ENCODE data around the gene SATB2. TPM values are rescaled to one million over a fixed set of nuclear protein-coding genes. Genes with fewer than 3 reads are reported as not detected.
A peak's percentile ranks its signal among the peaks of the same experiment; 100 is the strongest.

SATB2 gene
- total and polyA plus RNA-seq, 2 donors (not counting 1 experiment from before 2014, with no cell fraction given), result 3.8 to 28.1 TPM

GRCh38 chr2:199335502-199335901 is 122.2 kb downstream of the SATB2 start:
- TF ChIP-seq CTCF (conservative IDR thresholded peaks at IDR 0.05 in 1 of 2, IDR thresholded peaks at IDR 0.05 in 1 of 2; ENCODE audit: low read depth in 1 of 2, low read length in 2 of 2) (no peak), EZH2 (IDR thresholded peaks at IDR 0.05; ENCODE audit: low read length, missing control alignments) (no peak)
- H4K20me1 ChIP-seq (ENCODE audit: control insufficient read depth, extremely low read depth, insufficient read depth, low read length), result no peaks in the 10 kb centered on the region
- no peaks in the 10 kb centered on the region for H3K9me3 ChIP-seq (ENCODE audit: control insufficient read depth, insufficient read depth, low read depth, low read length)
- H3K36me3 ChIP-seq (ENCODE audit: control insufficient read depth, insufficient read depth, low read length), result no peaks in the 10 kb centered on the region
- H3K4me1 ChIP-seq (ENCODE audit: control insufficient read depth, extremely low read depth, insufficient read depth, low read length), result peaks cover 4% of the 10 kb centered on the region
- H3K9ac ChIP-seq (ENCODE audit: insufficient read depth, low read length), result no peak overlapping the region
- H3K27me3 ChIP-seq (ENCODE audit: control insufficient read depth, insufficient read depth, low read length), result no peaks in the 10 kb centered on the region
- no peak overlapping the region for H3K4me3 ChIP-seq (replicated peaks in 1 of 4; ENCODE audit: control extremely low read depth in 1 of 4, insufficient read depth in 1 of 4, low read depth in 3 of 4, low read length in 4 of 4)
- H3K27ac ChIP-seq (ENCODE audit: insufficient read depth, low read length), result no peak overlapping the region
- H2AFZ ChIP-seq (ENCODE audit: low read length), result no peak overlapping the region
- no peaks in the 10 kb centered on the region for H3K79me2 ChIP-seq (ENCODE audit: control insufficient read depth, insufficient read depth, low read length)
- DNase-seq (ENCODE audit: low read depth in 2 of 2), result peak in 1 of 2 donors; percentile 33
- H3K4me2 ChIP-seq (ENCODE audit: extremely low read depth, insufficient read depth, low read length), result no peak overlapping the region

- no peak overlapping the region for H2AFZ ChIP-seq (ENCODE audit: low read length)
- H3K36me3 ChIP-seq (ENCODE audit: control insufficient read depth, insufficient read depth, low read length), result peaks cover 2% of the 10 kb centered on the region
- no peaks in the 10 kb centered on the region for H3K79me2 ChIP-seq (ENCODE audit: control insufficient read depth, insufficient read depth, low read length)
- H3K9me3 ChIP-seq (ENCODE audit: control insufficient read depth, insufficient read depth, low read depth, low read length), result no peaks in the 10 kb centered on the region
- H3K4me3 ChIP-seq (replicated peaks in 1 of 4; ENCODE audit: control extremely low read depth in 1 of 4, insufficient read depth in 1 of 4, low read depth in 3 of 4, low read length in 4 of 4), result no peak overlapping the region
- H3K27ac ChIP-seq (ENCODE audit: insufficient read depth, low read length), result no peak overlapping the region
- no peak overlapping the region for H3K4me2 ChIP-seq (ENCODE audit: extremely low read depth, insufficient read depth, low read length)
- DNase-seq (ENCODE audit: low read depth in 2 of 2), result peak; percentile 22 to 82
- TF ChIP-seq EZH2 (IDR thresholded peaks at IDR 0.05; ENCODE audit: low read length, missing control alignments) (no peak), CTCF (conservative IDR thresholded peaks at IDR 0.05 in 1 of 2, IDR thresholded peaks at IDR 0.05 in 1 of 2; ENCODE audit: low read depth in 1 of 2, low read length in 2 of 2) (no peak)
- H3K9ac ChIP-seq (ENCODE audit: insufficient read depth, low read length), result no peak overlapping the region
- H3K27me3 ChIP-seq (ENCODE audit: control insufficient read depth, insufficient read depth, low read length), result no peaks in the 10 kb centered on the region
- H4K20me1 ChIP-seq (ENCODE audit: control insufficient read depth, extremely low read depth, insufficient read depth, low read length), result no peaks in the 10 kb centered on the region
- no peaks in the 10 kb centered on the region for H3K4me1 ChIP-seq (ENCODE audit: control insufficient read depth, extremely low read depth, insufficient read depth, low read length)
Observed at GRCh38 chr2:199329466-199329865, 128.3 kb downstream of the SATB2 start.

GRCh38 chr2:199329031-199329430 is 128.7 kb downstream of the SATB2 start:
- no peak for DNase-seq (ENCODE audit: low read depth in 2 of 2)
- no peak overlapping the region for H3K4me3 ChIP-seq (replicated peaks in 1 of 4; ENCODE audit: control extremely low read depth in 1 of 4, insufficient read depth in 1 of 4, low read depth in 3 of 4, low read length in 4 of 4)
- no peaks in the 10 kb centered on the region for H3K9me3 ChIP-seq (ENCODE audit: control insufficient read depth, insufficient read depth, low read depth, low read length)
- no peak overlapping the region for H3K27ac ChIP-seq (ENCODE audit: insufficient read depth, low read length)
- H3K9ac ChIP-seq (ENCODE audit: insufficient read depth, low read length), result no peak overlapping the region
- H3K4me2 ChIP-seq (ENCODE audit: extremely low read depth, insufficient read depth, low read length), result no peak overlapping the region
- TF ChIP-seq EZH2 (IDR thresholded peaks at IDR 0.05; ENCODE audit: low read length, missing control alignments), result no peak
- no peak for TF ChIP-seq CTCF (conservative IDR thresholded peaks at IDR 0.05 in 1 of 2, IDR thresholded peaks at IDR 0.05 in 1 of 2; ENCODE audit: low read depth in 1 of 2, low read length in 2 of 2)
- H2AFZ ChIP-seq (ENCODE audit: low read length), result no peak overlapping the region
- H3K79me2 ChIP-seq (ENCODE audit: control insufficient read depth, insufficient read depth, low read length), result no peaks in the 10 kb centered on the region
- H3K4me1 ChIP-seq (ENCODE audit: control insufficient read depth, extremely low read depth, insufficient read depth, low read length), result no peaks in the 10 kb centered on the region
- no peaks in the 10 kb centered on the region for H3K27me3 ChIP-seq (ENCODE audit: control insufficient read depth, insufficient read depth, low read length)
- peaks cover 2% of the 10 kb centered on the region for H3K36me3 ChIP-seq (ENCODE audit: control insufficient read depth, insufficient read depth, low read length)
- no peaks in the 10 kb centered on the region for H4K20me1 ChIP-seq (ENCODE audit: control insufficient read depth, extremely low read depth, insufficient read depth, low read length)

Data from fibroblast of lung (primary cell).